Peyer's patch (tissue), 4 donors: ENCODE results near the gene FOCAD. TPM values are rescaled to one million over a fixed set of nuclear protein-coding genes. Genes with fewer than 3 reads are reported as not detected.

Source experiments
- DNase-seq, 3 donors: peaks; one replicate each; pipeline ENCODE4 v3.0.0-alpha.2; 2017 to 2019
- H3K27ac ChIP-seq, 4 donors: fragments of 200-600 bp; sonication (generic); one replicate each; pipeline ENCODE4 v1.5.1; 2016 to 2019
- H3K27me3 ChIP-seq, 2 donors: fragments of 200-600 bp; sonication (generic); one replicate each; pipeline ENCODE4 v1.5.1; 2019
- H3K36me3 ChIP-seq, 3 donors: fragments of 200-600 bp; sonication (generic); one replicate each; pipeline ENCODE4 v1.5.1; 2016 to 2019
- H3K4me1 ChIP-seq, 4 donors: fragments of 200-600 bp; sonication (generic); one replicate each; pipeline ENCODE4 v1.5.1; 2016 to 2019
- H3K4me3 ChIP-seq, 4 donors: fragments of 200-600 bp; sonication (generic); 1 replicate in 3 of 4; 2 replicates in 1 of 4; pipeline ENCODE4 v1.5.1; 2016 to 2019; ENCODE audit warnings: mild to moderate bottlenecking in 1 of 4
- H3K9me3 ChIP-seq, 4 donors: fragments of 200-600 bp; sonication (generic); one replicate each; pipeline ENCODE4 v1.5.1; 2016 to 2019; ENCODE audit warnings: mild to moderate bottlenecking in 1 of 4
- POLR2A ChIP-seq, 2 donors: fragments of 450-650 bp; IDR thresholded peaks; one replicate each; pipeline ENCODE4 v1.5.1; 2017; ENCODE audit warnings: antibody characterized with exemption in 2 of 2, mild to moderate bottlenecking in 2 of 2, moderate library complexity in 2 of 2
- total RNA-seq, 4 donors: library from RNA; depleted of rRNA; stranded (reverse); fragments of >200 nt; gene quantifications; one replicate each; pipeline ENCODE4 v1.1.0, GENCODE V29; 2016
- TF ChIP-seq, protein P1 (sequence below), 6 experiments: fragments of 450-650 bp in 4 of 6; fragments of 200-600 bp in 2 of 6; sonication (generic) in 1 of 6; IDR thresholded peaks; one replicate each; pipeline ENCODE4 v1.5.1; 2017 to 2019; ENCODE audit warnings: antibody characterized with exemption in 6 of 6, mild to moderate bottlenecking in 3 of 6, moderate library complexity in 1 of 6

The FOCAD gene
- total RNA-seq, 4 donors from 2014 or later = 19.4 to 42.1 (median 28.7) TPM

- H3K27me3 ChIP-seq = no peaks in the 10 kb centered on the region
- H3K4me1 ChIP-seq = peaks cover 0 to 6% (median 0%) of the 10 kb centered on the region in 4 donors
- no peaks in the 10 kb centered on the region for H3K9me3 ChIP-seq
- H3K36me3 ChIP-seq = no peaks in the 10 kb centered on the region
- no peak overlapping the region for H3K4me3 ChIP-seq
- no peak overlapping the region for H3K27ac ChIP-seq
- DNase-seq = no peak
- TF ChIP-seq POLR2A (IDR thresholded peaks at IDR 0.05) = no peak
- TF ChIP-seq, protein P1, sequence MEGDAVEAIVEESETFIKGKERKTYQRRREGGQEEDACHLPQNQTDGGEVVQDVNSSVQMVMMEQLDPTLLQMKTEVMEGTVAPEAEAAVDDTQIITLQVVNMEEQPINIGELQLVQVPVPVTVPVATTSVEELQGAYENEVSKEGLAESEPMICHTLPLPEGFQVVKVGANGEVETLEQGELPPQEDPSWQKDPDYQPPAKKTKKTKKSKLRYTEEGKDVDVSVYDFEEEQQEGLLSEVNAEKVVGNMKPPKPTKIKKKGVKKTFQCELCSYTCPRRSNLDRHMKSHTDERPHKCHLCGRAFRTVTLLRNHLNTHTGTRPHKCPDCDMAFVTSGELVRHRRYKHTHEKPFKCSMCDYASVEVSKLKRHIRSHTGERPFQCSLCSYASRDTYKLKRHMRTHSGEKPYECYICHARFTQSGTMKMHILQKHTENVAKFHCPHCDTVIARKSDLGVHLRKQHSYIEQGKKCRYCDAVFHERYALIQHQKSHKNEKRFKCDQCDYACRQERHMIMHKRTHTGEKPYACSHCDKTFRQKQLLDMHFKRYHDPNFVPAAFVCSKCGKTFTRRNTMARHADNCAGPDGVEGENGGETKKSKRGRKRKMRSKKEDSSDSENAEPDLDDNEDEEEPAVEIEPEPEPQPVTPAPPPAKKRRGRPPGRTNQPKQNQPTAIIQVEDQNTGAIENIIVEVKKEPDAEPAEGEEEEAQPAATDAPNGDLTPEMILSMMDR (IDR thresholded peaks at IDR 0.05) = no peak
Observed at GRCh38 chr9:20703146-20703545, 19.1 kb downstream of the FOCAD start.

- Histone ChIP-seq H3K9me3 (no peaks in the 10 kb centered on the region), H3K27me3 (no peaks in the 10 kb centered on the region), H3K27ac (no peak overlapping the region), H3K4me3 (no peak overlapping the region), H3K36me3 (no peaks in the 10 kb centered on the region), H3K4me1 (no peaks in the 10 kb centered on the region)
- no peak for DNase-seq
- TF ChIP-seq, protein P1 (IDR thresholded peaks at IDR 0.05) = no peak
- no peak for TF ChIP-seq POLR2A (IDR thresholded peaks at IDR 0.05)
Observed at GRCh38 chr9:20707708-20708107, 23.6 kb downstream of the FOCAD start.

GRCh38 chr9:20713172-20713571 is 29.1 kb downstream of the FOCAD start:
- no peak for DNase-seq
- Histone ChIP-seq H3K4me3 (no peak overlapping the region), H3K27me3 (no peaks in the 10 kb centered on the region)

GRCh38 chr9:20714442-20715415 is 30.7 kb downstream of the FOCAD start:
- TF ChIP-seq, protein P1 (IDR thresholded peaks at IDR 0.05) = no peak
- no peak for TF ChIP-seq POLR2A (IDR thresholded peaks at IDR 0.05)
- Histone ChIP-seq H3K4me1 (no peaks in the 10 kb centered on the region), H3K9me3 (no peaks in the 10 kb centered on the region), H3K36me3 (peaks cover 0 to 4% (median 0%) of the 10 kb centered on the region in 3 donors), H3K27ac (no peak overlapping the region), H3K27me3 (no peaks in the 10 kb centered on the region), H3K4me3 (no peak overlapping the region)
- DNase-seq = no peak

More at GRCh38 chr9:20713172-20713571, 29.1 kb downstream of the FOCAD start:
- Histone ChIP-seq H3K36me3 (peaks cover 0 to 4% (median 0%) of the 10 kb centered on the region in 3 donors), H3K4me1 (no peaks in the 10 kb centered on the region), H3K9me3 (no peaks in the 10 kb centered on the region), H3K27ac (no peak overlapping the region)
- TF ChIP-seq POLR2A (IDR thresholded peaks at IDR 0.05) = no peak
- TF ChIP-seq, protein P1 (IDR thresholded peaks at IDR 0.05) = no peak

GRCh38 chr9:20722221-20722620 is 38.2 kb downstream of the FOCAD start:
- TF ChIP-seq POLR2A (IDR thresholded peaks at IDR 0.05) = no peak
- TF ChIP-seq, protein P1 (IDR thresholded peaks at IDR 0.05) = no peak
- no peak for DNase-seq
- no peaks in the 10 kb centered on the region for H3K4me1 ChIP-seq
- no peaks in the 10 kb centered on the region for H3K27me3 ChIP-seq
- H3K9me3 ChIP-seq = no peaks in the 10 kb centered on the region
- no peak overlapping the region for H3K4me3 ChIP-seq
- no peak overlapping the region for H3K27ac ChIP-seq
- H3K36me3 ChIP-seq = peaks cover 0 to 8% (median 0%) of the 10 kb centered on the region in 3 donors
